ENCODE data around the gene TWF1. TPM values are rescaled to one million over a fixed set of nuclear protein-coding genes. Genes with fewer than 3 reads are reported as not detected.
A peak's percentile ranks its signal among the peaks of the same experiment; 100 is the strongest.
"Not testable (repeated sequence)": the region's sequence is repeated elsewhere in the genome, so short reads cannot be mapped to it uniquely, and the experiment has no call there.

The TWF1 gene
- 46.6 TPM for total RNA-seq
- 65.1 TPM for polyA plus RNA-seq
- long read RNA-seq, donor 1 = 0 reads
- long read RNA-seq, donor 2 = 0 reads
- long read RNA-seq, donor 3, transcript TWF1-201 (9 exons, 3,045 nt) = major isoform, 16 of 19 reads
- long read RNA-seq, donor 3, partial matches to known transcripts = 0 of 19 reads
- long read RNA-seq, donor 3, other reads (novel, unspliced or antisense) = 0 of 19 reads
- long read RNA-seq, donor 4, transcript TWF1-201 (9 exons, 3,045 nt) = major isoform, 7 of 8 reads
- long read RNA-seq, donor 4, partial matches to known transcripts = 0 of 8 reads
- long read RNA-seq, donor 4, other reads (novel, unspliced or antisense) = 0 of 8 reads
- long read RNA-seq, donor 5, transcript TWF1-201 (9 exons, 3,045 nt) = major isoform, 15 of 16 reads
- long read RNA-seq, donor 5, partial matches to known transcripts = 0 of 16 reads
- long read RNA-seq, donor 5, other reads (novel, unspliced or antisense) = 0 of 16 reads
- long read RNA-seq, donor 6, transcript TWF1-201 (9 exons, 3,045 nt) = major isoform, 11 of 11 reads
- long read RNA-seq, donor 6, partial matches to known transcripts = 0 of 11 reads
- long read RNA-seq, donor 6, other reads (novel, unspliced or antisense) = 0 of 11 reads
- long read RNA-seq, donor 7, transcript TWF1-201 (9 exons, 3,045 nt) = major isoform, 8 of 9 reads
- long read RNA-seq, donor 7, partial matches to known transcripts = 0 of 9 reads
- long read RNA-seq, donor 7, other reads (novel, unspliced or antisense) = 0 of 9 reads
- long read RNA-seq, donor 8, partial matches to known transcripts = 0 of 3 reads
- long read RNA-seq, donor 8, other reads (novel, unspliced or antisense) = 0 of 3 reads
- long read RNA-seq, donor 9, transcript TWF1-201 (9 exons, 3,045 nt) = major isoform, 5 of 6 reads
- long read RNA-seq, donor 9, partial matches to known transcripts = 0 of 6 reads
- long read RNA-seq, donor 9, other reads (novel, unspliced or antisense) = 0 of 6 reads
- long read RNA-seq, donor 10, transcript TWF1-201 (9 exons, 3,045 nt) = major isoform, 5 of 6 reads
- long read RNA-seq, donor 10, partial matches to known transcripts = 0 of 6 reads
- long read RNA-seq, donor 10, other reads (novel, unspliced or antisense) = 0 of 6 reads

- WGBS = under 1% methylated on average over 89 of the region's 89 CpGs
- Histone ChIP-seq H3K4me1 (ENCODE audit: control insufficient read depth in 2 of 2, insufficient read depth in 2 of 2, low read length in 2 of 2) (no peaks in the 10 kb centered on the region), H3K9me3 (ENCODE audit: control insufficient read depth in 2 of 2, insufficient read depth in 1 of 2, low read length in 1 of 2) (no peaks in the 10 kb centered on the region), H3K36me3 (ENCODE audit: control insufficient read depth in 2 of 2, insufficient read depth in 2 of 2, low read length in 1 of 2) (peaks cover 0 to 18% of the 10 kb centered on the region in 2 donors), H3K4me3 (ENCODE audit: low read length in 2 of 2) (peak within 1 kb of the TSS; percentile 90 to 98), H3K27ac (ENCODE audit: low read depth in 1 of 2, low read length in 1 of 2) (peak within 1 kb of the TSS; percentile 93 to 98), H3K27me3 (ENCODE audit: control insufficient read depth in 2 of 2, insufficient read depth in 1 of 2, low read length in 1 of 2) (no peaks in the 10 kb centered on the region)
- peak; percentile 61 to 91 (median 72) for DNase-seq (ENCODE audit: low read depth in 6 of 9, low spot score in 9 of 9)
Measured at GRCh38 chr12:43805860-43806736, at the start of gene TWF1. Gene TWF1 (minus strand): TSS chr12:43806317. CDS start chr12:43806245, 72 bp downstream.

GRCh38 chr12:43852744-43853143 is 46.6 kb upstream of the TWF1 start:
- WGBS = 95% methylated on average over 1 of the region's 1 CpG
- no peaks in the 10 kb centered on the region for H3K4me1 ChIP-seq (ENCODE audit: control insufficient read depth in 2 of 2, insufficient read depth in 2 of 2, low read length in 2 of 2)
- no peak overlapping the region for H3K27ac ChIP-seq (ENCODE audit: low read depth in 1 of 2, low read length in 1 of 2)
- no peak for DNase-seq (ENCODE audit: low read depth in 6 of 9, low spot score in 9 of 9)
- H3K36me3 ChIP-seq (ENCODE audit: control insufficient read depth in 2 of 2, insufficient read depth in 2 of 2, low read length in 1 of 2) = no peaks in the 10 kb centered on the region
- no peak overlapping the region for H3K4me3 ChIP-seq (ENCODE audit: low read length in 2 of 2)
- no peaks in the 10 kb centered on the region for H3K9me3 ChIP-seq (ENCODE audit: control insufficient read depth in 2 of 2, insufficient read depth in 1 of 2, low read length in 1 of 2)
- no peaks in the 10 kb centered on the region for H3K27me3 ChIP-seq (ENCODE audit: control insufficient read depth in 2 of 2, insufficient read depth in 1 of 2, low read length in 1 of 2)

GRCh38 chr12:43848786-43849185 is 42.7 kb upstream of the TWF1 start:
- Histone ChIP-seq H3K27ac (ENCODE audit: low read depth in 1 of 2, low read length in 1 of 2) (no peak overlapping the region), H3K4me3 (ENCODE audit: low read length in 2 of 2) (no peak overlapping the region), H3K4me1 (ENCODE audit: control insufficient read depth in 2 of 2, insufficient read depth in 2 of 2, low read length in 2 of 2) (no peaks in the 10 kb centered on the region), H3K36me3 (ENCODE audit: control insufficient read depth in 2 of 2, insufficient read depth in 2 of 2, low read length in 1 of 2) (no peaks in the 10 kb centered on the region), H3K9me3 (ENCODE audit: control insufficient read depth in 2 of 2, insufficient read depth in 1 of 2, low read length in 1 of 2) (no peaks in the 10 kb centered on the region), H3K27me3 (ENCODE audit: control insufficient read depth in 2 of 2, insufficient read depth in 1 of 2, low read length in 1 of 2) (no peaks in the 10 kb centered on the region)
- 80% methylated on average over 3 of the region's 3 CpGs for WGBS
- DNase-seq (ENCODE audit: low read depth in 6 of 9, low spot score in 9 of 9) = no peak

- no peak overlapping the region for H3K27ac ChIP-seq (ENCODE audit: low read depth in 1 of 2, low read length in 1 of 2)
- 97% methylated on average over 4 of the region's 4 CpGs for WGBS
- no peaks in the 10 kb centered on the region for H3K9me3 ChIP-seq (ENCODE audit: control insufficient read depth in 2 of 2, insufficient read depth in 1 of 2, low read length in 1 of 2)
- no peaks in the 10 kb centered on the region for H3K36me3 ChIP-seq (ENCODE audit: control insufficient read depth in 2 of 2, insufficient read depth in 2 of 2, low read length in 1 of 2)
- H3K4me1 ChIP-seq (ENCODE audit: control insufficient read depth in 2 of 2, insufficient read depth in 2 of 2, low read length in 2 of 2) = no peaks in the 10 kb centered on the region
- no peaks in the 10 kb centered on the region for H3K27me3 ChIP-seq (ENCODE audit: control insufficient read depth in 2 of 2, insufficient read depth in 1 of 2, low read length in 1 of 2)
- no peak overlapping the region for H3K4me3 ChIP-seq (ENCODE audit: low read length in 2 of 2)
- no peak for DNase-seq (ENCODE audit: low read depth in 6 of 9, low spot score in 9 of 9)
Measured at GRCh38 chr12:43848226-43848507, 42.0 kb upstream of the TWF1 start.

GRCh38 chr12:43847425-43848225 is 41.5 kb upstream of the TWF1 start:
- H3K36me3 ChIP-seq (ENCODE audit: control insufficient read depth in 2 of 2, insufficient read depth in 2 of 2, low read length in 1 of 2); DNase-seq (ENCODE audit: low read depth in 6 of 9, low spot score in 9 of 9); H3K27me3 ChIP-seq (ENCODE audit: control insufficient read depth in 2 of 2, insufficient read depth in 1 of 2, low read length in 1 of 2); H3K4me3 ChIP-seq (ENCODE audit: low read length in 2 of 2); H3K4me1 ChIP-seq (ENCODE audit: control insufficient read depth in 2 of 2, insufficient read depth in 2 of 2, low read length in 2 of 2); H3K9me3 ChIP-seq (ENCODE audit: control insufficient read depth in 2 of 2, insufficient read depth in 1 of 2, low read length in 1 of 2); H3K27ac ChIP-seq (ENCODE audit: low read depth in 1 of 2, low read length in 1 of 2): not testable (repeated sequence)
- 89% methylated on average over 4 of the region's 4 CpGs for WGBS

- Histone ChIP-seq H3K36me3 (ENCODE audit: control insufficient read depth in 2 of 2, insufficient read depth in 2 of 2, low read length in 1 of 2) (no peaks in the 10 kb centered on the region), H3K4me3 (ENCODE audit: low read length in 2 of 2) (no peak overlapping the region), H3K27ac (ENCODE audit: low read depth in 1 of 2, low read length in 1 of 2) (no peak overlapping the region), H3K9me3 (ENCODE audit: control insufficient read depth in 2 of 2, insufficient read depth in 1 of 2, low read length in 1 of 2) (no peaks in the 10 kb centered on the region), H3K4me1 (ENCODE audit: control insufficient read depth in 2 of 2, insufficient read depth in 2 of 2, low read length in 2 of 2) (no peaks in the 10 kb centered on the region), H3K27me3 (ENCODE audit: control insufficient read depth in 2 of 2, insufficient read depth in 1 of 2, low read length in 1 of 2) (no peaks in the 10 kb centered on the region)
- 97% methylated on average over 1 of the region's 1 CpG for WGBS
- no peak for DNase-seq (ENCODE audit: low read depth in 6 of 9, low spot score in 9 of 9)
Measured at GRCh38 chr12:43842259-43842658, 36.1 kb upstream of the TWF1 start.

- WGBS = 80% methylated on average over 3 of the region's 3 CpGs
- Histone ChIP-seq H3K9me3 (ENCODE audit: control insufficient read depth in 2 of 2, insufficient read depth in 1 of 2, low read length in 1 of 2) (no peaks in the 10 kb centered on the region), H3K36me3 (ENCODE audit: control insufficient read depth in 2 of 2, insufficient read depth in 2 of 2, low read length in 1 of 2) (no peaks in the 10 kb centered on the region), H3K27me3 (ENCODE audit: control insufficient read depth in 2 of 2, insufficient read depth in 1 of 2, low read length in 1 of 2) (peaks cover 0 to 1% of the 10 kb centered on the region in 2 donors), H3K4me1 (ENCODE audit: control insufficient read depth in 2 of 2, insufficient read depth in 2 of 2, low read length in 2 of 2) (no peaks in the 10 kb centered on the region), H3K4me3 (ENCODE audit: low read length in 2 of 2) (no peak overlapping the region), H3K27ac (ENCODE audit: low read depth in 1 of 2, low read length in 1 of 2) (no peak overlapping the region)
- no peak for DNase-seq (ENCODE audit: low read depth in 6 of 9, low spot score in 9 of 9)
Measured at GRCh38 chr12:43841253-43841652, 35.1 kb upstream of the TWF1 start.

- WGBS = 96% methylated on average over 4 of the region's 4 CpGs
- Histone ChIP-seq H3K4me1 (ENCODE audit: control insufficient read depth in 2 of 2, insufficient read depth in 2 of 2, low read length in 2 of 2) (peaks cover 0 to 2% of the 10 kb centered on the region in 2 donors), H3K27ac (ENCODE audit: low read depth in 1 of 2, low read length in 1 of 2) (no peak overlapping the region), H3K36me3 (ENCODE audit: control insufficient read depth in 2 of 2, insufficient read depth in 2 of 2, low read length in 1 of 2) (no peaks in the 10 kb centered on the region), H3K27me3 (ENCODE audit: control insufficient read depth in 2 of 2, insufficient read depth in 1 of 2, low read length in 1 of 2) (peaks cover 3% of the 10 kb centered on the region in 2 donors), H3K4me3 (ENCODE audit: low read length in 2 of 2) (no peak overlapping the region), H3K9me3 (ENCODE audit: control insufficient read depth in 2 of 2, insufficient read depth in 1 of 2, low read length in 1 of 2) (no peaks in the 10 kb centered on the region)
- DNase-seq (ENCODE audit: low read depth in 6 of 9, low spot score in 9 of 9) = no peak
Measured at GRCh38 chr12:43840338-43840737, 34.2 kb upstream of the TWF1 start.

Data from thymus (tissue), 14 donors.